GM18517 (cell line): Measurements from ENCODE around the gene FMNL2.

Experiments
- ATAC-seq: cut with Tn5 transposase; IDR thresholded peaks from one replicate; pipeline ENCODE4 v1.9.1; 2021; ENCODE audit warnings: mild to moderate bottlenecking, moderate library complexity; ENCODE audit not compliant: unreplicated experiment

Gene FMNL2

DNA sequence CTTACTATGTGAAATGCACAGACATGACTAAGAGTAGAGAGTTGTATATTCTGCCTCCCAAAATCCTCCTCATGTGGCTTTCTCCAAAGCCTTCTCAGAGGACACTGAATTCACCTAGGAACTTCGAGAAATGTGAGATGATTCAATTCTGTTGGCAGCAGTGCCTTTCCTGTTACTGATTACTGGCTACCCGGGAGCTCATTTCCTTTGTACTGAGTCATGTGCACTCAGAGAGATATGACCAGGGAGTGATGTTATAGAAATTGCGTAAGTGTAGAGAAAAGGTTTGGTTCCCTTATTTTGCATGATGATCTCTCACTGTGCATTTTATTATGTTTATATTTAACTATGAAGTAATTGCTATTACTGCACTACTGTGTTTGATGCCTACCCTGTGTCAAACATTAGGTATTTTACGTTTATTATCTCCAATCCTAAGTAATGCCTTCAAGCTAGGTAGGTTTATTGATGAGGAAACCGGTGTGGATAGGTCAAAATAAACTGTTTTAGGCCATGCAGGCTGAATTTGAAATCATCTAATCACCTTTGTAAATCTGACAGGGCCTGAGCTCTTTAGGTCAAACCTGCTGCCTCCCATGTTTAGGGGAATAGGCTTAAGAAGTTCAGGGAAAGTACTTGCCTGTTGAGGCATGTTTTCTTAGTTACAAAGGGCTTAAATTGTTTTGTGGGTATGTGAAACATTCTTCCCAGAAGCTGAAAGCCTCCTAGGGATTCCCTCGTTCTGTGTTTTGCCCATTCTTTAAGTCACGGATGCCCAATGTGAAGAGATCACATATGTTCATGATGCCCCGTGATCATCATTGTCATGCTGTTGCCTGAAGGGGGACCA is 86.8 kb downstream of the FMNL2 start:
- ATAC-seq = peak; percentile 73

DNA sequence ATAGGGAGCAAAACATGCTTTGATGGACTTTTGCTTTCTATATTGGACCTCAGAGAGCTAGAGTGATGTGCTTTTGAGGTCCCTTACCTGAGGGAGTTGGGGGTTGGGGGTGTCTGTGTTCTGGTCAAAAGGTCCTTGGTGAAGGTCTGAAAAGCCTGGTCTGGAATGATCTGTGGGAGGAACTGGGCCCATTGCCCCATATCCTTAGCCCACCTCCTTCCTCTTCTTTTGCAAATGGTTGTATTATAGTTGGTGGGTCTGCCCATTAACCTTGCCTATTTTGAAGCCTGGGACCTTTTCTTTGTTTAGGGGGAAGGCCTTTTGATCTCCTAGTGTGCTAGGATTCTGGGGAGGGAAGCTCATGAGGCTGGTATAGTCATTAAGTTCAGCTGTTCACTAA is 88.7 kb downstream of the FMNL2 start:
- ATAC-seq = no peak

DNA sequence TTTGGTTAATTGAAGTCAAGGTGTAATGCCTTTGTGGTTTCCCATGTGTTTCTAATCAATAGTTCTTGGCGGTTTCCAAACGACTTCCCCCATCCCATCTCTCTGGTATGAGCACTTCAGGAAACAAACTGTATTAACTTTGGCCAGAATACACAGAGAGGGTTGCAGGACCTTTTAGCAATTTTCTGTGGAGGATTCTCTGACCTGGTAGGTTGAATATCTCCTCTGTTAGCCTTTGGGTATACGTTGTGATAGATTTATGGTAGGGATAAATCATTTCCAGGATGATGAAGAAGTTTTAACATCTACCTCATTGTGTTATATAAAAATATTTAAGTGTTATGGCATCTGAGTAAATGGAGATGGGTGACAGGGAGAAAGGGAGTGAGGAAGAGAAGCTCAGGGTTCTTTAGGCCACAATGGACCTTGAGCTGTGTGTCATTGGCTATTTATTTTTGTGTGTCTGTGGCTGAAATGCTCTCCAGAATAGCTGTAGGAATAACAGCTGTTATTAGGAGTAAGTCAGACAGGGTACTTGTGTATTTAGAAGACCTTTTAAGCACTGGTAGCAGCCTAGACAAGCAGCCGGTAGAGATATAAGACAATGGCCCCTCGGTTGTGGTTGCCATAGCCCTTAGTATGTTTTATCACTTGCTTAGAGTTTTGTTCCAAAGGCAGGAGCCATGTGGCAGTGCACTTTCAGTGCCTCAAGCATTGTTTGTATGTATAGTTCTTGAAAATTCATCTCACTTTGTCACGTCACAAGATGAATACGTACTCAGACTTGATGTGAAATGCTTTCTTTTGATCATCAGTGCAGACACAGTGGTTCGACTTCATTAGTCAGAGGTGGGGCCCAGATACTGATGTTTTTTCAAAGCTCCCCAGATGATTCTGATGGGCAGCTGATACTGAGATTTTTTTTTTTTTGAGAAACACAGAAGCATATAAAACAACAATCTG is 91.1 kb downstream of the FMNL2 start:
- no peak for ATAC-seq

DNA sequence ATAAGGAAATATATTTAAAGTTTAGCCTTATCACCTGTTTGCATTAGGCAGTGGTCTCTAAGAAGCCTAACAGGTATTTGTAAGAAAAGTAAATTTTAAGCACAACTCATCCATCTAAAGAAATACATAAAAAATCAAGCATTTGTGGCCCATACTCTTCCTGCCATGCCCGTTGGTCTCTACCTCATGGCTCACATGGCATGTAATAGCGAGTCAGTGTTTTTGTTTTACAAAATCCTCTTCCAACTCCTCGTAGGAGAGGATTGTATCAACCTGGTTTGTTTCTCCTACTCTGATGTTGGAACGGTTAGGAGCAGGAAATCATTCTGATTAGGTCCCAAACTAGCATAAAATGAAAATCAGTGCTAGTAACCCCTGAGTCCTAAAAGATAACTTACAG is 91.8 kb downstream of the FMNL2 start:
- ATAC-seq = no peak

DNA sequence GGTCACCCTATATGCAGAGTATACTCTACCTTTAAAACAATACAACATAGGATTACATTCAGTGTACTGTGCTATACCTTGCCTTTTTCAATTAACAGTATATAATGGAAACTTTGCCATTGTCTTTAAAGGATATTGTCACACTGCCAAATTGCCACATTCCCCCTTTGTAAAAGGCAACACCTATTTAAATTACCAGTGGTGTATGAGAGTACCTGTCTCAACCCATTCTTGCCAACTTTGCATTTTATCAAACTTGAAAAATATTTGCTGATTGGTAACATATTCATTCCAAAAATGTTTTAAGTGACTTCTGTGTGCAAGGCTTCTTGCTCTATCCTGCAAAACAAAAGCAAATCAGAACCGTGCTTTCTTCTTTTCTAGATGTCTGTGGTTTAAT is 92.9 kb downstream of the FMNL2 start:
- ATAC-seq = no peak

DNA sequence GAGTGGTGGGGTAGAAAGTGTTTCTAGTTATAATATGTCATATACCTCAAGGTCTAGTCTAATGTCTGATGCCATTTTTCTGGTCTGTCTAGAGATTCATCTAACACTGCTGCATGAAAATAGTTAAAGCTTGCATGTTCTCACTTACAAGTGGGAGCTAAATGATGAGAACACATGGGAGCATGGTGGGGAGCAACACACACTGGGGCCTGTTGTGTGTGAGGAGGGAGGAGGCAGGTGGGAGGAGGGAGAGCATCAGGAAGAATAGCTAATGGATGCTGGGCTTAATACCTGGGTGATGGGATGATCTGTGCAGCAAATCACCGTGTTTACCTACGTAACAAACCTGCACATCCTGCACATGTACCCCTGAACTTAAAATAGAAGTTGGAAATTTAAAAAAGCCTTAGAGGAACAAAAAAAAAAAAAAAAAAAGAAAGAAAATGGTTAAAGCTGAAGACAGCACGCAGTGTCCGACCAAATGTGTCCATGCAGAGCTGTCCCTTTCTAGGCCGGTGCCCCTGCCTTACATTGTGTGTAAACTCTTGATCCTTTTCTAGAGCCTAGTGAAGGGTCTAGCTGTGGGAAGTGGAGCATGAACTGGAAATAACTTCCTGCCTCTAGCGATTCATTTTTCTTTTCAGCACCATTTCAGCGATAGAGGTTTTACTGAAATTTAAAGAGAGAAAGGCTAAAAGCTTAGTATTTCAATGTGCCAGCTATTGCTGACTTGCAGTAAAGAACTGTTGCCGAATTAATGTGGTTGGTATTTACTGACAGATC is 94.0 kb downstream of the FMNL2 start:
- no peak for ATAC-seq

DNA sequence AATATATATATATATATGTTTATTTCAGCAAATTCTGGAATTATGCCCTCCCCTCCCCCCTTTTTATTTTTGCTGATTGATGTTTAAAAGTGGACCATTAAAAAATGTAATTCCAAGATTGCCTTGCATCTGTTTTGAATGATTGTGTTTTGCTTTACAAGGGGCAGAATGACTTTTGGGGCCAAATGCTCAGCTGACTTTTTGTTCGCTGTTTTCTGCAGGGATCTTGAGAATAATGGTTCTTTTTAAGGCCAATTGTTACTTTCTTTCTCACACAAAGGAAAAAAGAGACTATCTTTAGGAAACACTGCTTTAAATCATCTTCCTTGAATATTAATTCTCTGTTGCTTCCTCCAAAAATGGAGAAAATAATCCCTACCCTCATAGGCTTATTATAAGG is 95.9 kb downstream of the FMNL2 start:
- no peak for ATAC-seq

DNA sequence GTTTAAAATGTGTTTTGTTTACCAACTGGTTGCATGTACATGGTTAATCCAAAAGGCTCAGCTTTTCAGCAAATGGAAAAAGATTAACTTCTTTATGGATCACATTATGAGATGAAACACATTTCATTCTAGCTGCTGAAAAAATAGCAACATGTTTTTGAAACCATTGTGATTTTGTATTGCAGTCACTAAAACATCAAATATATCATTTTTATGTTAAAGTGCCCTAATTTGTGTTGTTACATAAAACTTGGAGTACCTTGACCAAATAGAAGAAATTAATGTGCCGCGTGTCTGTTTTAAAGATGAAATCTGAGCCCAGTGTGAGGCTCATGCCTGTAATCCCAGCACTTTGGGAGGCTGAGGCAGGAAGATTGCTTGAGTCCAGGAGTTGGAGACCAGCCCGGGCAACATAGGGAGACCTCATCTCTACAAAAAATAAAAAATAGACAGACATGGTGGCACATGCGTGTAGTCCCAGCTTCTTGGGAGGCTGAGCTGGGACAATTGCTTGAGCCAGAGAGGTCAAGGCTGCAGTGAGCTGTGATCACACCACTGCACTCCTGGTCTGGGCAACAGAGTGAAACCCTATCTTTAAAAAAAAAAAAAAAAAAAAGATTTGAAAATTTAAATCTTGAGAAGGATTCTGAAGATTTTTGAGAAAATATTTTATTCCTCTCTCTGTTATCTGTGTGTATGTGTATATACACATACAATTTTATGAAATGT is 96.6 kb downstream of the FMNL2 start:
- ATAC-seq = no peak

DNA sequence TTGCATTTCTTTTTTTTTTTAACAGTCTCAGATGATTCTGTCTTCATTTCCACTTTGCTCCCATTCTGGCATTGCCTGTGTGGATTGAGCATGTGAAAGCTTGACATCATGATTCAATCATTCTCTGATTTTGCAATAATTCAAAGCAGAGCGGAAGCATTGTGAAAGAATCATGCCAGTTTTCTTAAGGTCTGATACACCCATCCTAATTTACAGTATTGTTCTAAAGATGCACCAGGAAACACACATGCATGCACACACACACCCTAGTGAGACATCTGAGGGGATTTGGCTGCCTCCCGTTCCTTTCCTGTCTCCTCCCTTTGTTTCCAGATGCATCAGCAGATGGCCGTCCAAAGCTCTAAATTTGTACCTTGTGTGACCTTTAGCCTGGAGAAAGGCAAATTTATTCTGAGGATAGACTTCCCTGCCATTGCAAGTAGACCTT is 97.3 kb downstream of the FMNL2 start:
- ATAC-seq = no peak

DNA sequence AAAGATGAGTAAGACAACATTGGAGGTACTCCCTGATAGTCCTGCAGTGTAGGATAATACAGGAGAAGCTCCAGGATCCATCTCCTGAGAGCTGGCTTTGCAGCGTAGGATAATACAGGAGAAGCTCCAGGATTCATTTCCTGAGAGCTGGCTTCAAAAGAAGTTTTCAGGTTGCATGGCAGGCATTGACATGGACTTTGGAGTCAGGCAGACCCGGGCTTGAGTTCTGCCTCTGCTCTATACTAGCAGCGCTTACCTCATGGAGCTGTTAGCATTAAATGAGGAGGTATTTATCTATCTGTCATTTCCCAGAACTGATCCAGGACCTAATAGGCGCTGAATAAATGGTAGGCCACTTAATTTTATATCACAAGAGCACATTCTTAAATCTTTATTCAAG is 97.8 kb downstream of the FMNL2 start:
- ATAC-seq = no peak

DNA sequence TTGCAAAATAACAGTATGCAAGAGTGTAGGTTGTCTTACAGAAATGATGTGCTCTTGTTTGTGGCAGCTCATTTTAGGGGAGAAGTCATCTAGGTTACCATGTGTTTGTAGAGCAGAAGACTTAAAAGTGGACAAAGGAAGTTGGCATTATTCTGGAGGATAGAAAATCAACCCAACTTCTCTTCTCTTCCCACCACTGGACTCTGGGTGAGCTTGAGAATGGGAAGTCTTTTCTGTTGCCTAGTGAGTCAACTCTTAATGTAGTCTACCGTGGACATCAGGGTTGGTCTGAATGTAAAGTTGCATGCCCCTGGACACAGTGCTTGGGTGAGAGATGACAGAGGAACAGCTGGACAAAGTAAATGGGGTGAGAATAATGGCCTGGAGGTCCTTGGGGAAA is 98.3 kb downstream of the FMNL2 start:
- ATAC-seq = no peak

DNA sequence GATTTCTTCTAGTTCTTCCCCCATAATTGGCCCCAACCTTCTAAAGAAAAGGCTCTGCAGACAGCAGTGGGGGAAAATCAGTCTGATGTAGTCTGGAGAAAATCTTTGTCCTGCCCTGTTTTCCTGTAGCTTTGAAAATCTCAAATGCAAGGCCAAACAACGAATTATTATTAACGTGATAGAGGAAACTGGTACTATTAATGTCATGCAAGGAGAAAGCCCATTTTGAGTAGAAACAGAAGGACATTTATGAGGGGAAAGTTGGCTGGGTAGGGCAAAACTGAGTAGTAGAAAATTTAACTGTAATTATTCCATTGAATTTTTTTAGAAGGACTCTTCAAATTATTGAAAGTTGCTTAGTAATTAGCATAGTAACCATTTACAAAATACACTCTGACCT is 98.8 kb downstream of the FMNL2 start:
- ATAC-seq = no peak

DNA sequence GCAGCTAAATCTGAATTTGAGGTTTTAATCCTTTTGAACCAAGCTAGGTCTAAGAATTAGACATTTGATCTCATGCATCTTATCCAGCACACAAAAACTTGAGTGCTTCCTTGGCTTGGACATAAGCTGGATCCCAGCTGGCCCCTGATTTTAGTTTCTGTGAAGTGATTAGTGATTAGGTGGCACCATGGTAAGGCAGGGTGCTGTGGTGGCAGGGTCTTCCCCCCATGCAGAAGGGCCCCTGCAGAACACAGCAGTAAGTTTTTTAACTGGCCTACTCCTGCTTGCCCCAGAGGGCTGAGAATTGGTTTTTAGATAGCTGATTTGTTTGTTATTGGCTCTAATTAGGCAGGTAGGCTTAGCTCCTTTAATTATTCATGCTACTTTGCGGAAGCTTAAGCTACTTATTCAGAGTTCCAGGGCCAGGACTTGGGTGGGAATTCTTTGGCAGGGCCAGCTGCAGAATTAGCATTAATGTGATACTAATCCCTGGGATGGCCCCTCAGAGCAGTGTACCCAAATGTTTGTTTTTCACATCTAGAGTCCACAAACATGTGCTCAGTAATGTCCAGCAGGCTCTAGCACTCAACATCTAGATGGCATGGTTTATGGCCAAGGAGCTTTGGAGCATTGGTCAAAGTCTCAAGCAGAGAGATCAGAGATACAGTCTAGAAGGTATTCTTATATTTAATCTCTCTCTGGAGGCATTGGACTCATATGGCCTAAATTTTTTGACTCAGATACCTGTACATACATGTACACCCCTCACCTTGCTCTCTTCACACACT is 99.6 kb downstream of the FMNL2 start:
- no peak for ATAC-seq

DNA sequence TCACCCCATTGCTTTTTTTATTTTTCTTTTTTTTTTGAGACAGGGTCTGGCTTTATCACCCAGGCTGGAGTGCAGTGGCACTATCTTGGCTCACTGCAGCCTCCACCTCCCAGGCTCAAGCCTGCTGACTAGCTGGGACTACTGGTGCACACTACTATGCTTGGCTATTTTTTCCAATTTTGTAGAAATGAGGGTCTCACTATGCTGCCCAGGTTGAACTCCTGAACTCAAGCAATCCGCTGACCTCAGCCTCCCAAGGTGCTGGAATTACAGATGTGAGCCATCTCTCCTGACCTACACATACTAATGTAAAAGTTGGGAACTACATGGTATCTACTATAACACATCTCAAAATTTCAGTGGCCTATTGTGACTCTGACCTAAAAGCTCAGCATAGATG is 101.2 kb downstream of the FMNL2 start:
- ATAC-seq = no peak

DNA sequence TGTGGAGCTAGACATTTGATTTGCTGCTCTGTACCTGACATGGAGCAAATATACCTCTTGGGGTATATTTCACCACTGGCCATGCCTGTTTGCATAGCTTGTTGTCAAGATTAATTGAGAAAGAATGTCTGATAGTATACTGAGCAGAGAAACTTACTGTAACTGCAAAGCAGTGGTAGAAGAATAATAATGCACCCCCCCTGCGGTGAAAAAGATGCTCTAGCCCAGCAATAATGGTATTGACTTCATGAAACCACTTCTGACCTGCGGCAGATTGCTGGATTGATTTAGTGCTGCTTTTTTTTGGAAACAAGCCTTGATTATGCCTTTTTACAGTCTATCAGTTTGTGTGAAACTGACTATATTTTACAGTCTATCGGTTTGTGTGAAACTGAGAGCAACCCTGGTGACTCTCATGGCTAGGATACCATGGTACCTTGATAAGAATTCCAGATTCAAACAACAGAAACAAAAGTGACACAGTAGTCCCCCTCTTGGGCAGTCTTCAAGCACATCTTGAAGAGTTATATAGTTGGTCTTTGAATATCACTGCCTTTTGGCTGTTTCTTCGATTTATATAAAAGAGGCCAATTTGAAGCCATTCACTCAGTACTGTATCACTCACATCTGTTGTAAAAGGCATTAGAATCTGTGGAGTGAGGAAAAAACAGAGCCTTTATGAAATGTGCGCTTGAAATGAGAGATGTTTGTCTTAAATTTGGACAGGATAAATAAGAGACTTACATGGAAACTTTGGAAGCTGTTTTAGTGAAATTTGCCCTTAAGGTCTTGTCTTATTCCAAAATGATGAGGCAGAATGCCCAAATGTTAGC is 102.5 kb downstream of the FMNL2 start:
- no peak for ATAC-seq

DNA sequence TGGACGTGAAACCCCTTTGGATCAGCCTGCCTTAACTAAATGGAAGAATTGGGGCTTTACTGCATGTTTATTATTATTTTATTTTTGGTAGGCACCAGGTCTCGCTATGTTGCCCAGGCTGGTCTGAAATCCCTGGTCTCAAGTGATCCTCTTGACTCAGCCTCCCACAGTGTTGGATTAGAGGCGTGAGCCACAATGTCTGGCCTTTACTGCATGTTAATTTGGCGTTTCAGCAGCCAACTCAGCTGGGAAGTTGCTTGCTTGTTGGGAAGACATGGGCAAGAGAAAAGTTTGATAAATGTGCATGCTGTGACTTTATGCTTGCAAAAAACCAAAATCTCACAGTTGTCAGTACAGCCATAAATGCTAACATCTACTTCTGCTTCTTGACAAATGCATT is 105.1 kb downstream of the FMNL2 start:
- ATAC-seq = no peak

DNA sequence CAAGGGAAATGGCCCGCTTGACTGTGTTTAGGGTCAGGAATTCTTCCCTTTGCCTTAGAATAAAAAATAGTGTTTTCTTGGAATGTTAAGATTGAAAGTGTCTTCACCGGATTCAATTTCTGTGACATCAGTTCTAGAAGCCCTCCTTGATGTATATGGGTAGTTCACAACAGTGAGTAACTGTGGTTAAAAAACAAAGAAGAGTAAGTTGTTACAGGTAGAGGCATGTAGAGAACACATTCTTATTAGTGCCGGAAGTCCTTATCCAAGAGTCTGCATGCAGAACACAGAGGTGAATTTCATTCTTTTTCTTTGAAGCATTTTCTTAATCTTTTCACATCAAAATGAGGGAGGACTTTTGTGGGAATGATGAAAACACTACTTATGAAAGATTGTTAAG is 105.5 kb downstream of the FMNL2 start:
- no peak for ATAC-seq

DNA sequence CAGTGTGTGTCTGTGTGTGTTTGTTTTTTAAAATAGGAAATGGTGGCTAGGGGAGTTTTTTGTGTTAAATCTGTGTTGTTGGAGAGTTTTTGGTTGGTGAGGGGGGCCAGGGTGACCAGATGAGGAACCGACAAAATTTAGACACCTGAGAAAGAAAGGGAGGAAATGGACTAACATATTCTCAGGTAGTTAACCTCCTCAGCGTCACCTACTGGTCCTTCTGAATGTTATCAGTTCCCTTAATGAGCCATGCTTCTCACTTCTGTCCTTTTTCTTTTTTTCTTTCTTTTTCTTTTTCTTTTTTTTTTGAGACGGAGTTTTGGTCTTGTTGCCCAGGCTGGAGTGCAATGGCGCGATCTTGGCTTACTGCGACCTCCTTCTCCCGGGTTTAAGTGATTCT is 107.0 kb downstream of the FMNL2 start:
- no peak for ATAC-seq

DNA sequence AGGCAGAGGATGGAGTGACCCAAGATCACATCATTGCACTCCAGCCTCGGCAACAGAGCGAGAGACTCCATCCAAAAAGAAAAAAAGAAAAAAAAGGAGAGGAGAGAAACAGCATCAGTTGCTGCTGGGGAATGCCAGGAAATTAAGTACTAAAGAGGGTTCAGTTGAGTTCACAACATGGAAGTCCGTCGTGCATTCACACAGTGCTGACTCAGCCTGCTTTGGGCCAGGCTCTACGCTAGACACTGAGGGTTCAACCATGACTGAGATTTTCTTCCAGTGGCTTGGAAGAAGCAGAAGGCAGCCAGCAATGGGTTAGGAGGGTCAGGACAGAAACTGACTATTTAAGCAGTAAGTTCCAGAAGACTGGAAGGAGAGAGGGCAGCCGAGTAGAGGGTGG is 108.8 kb downstream of the FMNL2 start:
- ATAC-seq = no peak
